HG02588 (cell line): Measurements from ENCODE around the gene TMEM184B.

Experiments
- ATAC-seq: cut with Tn5 transposase; IDR thresholded peaks from one replicate; pipeline ENCODE4 v1.9.1; 2021; ENCODE audit warnings: mild to moderate bottlenecking, moderate library complexity; ENCODE audit not compliant: unreplicated experiment

Gene TMEM184B

GRCh38 chr22:38207898-38208432 is 64.8 kb downstream of the TMEM184B start:
- ATAC-seq, result no peak

- ATAC-seq, result no peak
Observed at GRCh38 chr22:38205261-38206128, 67.3 kb downstream of the TMEM184B start.

GRCh38 chr22:38204784-38205183 is 68.0 kb downstream of the TMEM184B start:
- no peak for ATAC-seq

GRCh38 chr22:38203855-38204514 is 68.8 kb downstream of the TMEM184B start:
- ATAC-seq, result no peak

- ATAC-seq, result no peak
Observed at GRCh38 chr22:38203090-38203810, 69.6 kb downstream of the TMEM184B start.

- peak; percentile 26 for ATAC-seq
Observed at GRCh38 chr22:38202437-38203089, 70.2 kb downstream of the TMEM184B start.

GRCh38 chr22:38201711-38202436 is 70.9 kb downstream of the TMEM184B start, which contains the start of gene MAFF:
TSS of gene MAFF (plus strand) at chr22:38201994. CDS start at chr22:38213854, 11,860 bp downstream.
- ATAC-seq, result peak; percentile 54

GRCh38 chr22:38201371-38201710 is 71.5 kb downstream of the TMEM184B start:
- no peak for ATAC-seq

- no peak for ATAC-seq
Observed at GRCh38 chr22:38199826-38200559, 72.8 kb downstream of the TMEM184B start.

GRCh38 chr22:38196791-38197419 is 75.9 kb downstream of the TMEM184B start:
- no peak for ATAC-seq

GRCh38 chr22:38193580-38193979 is 79.2 kb downstream of the TMEM184B start:
- no peak for ATAC-seq

GRCh38 chr22:38192475-38192863 is 80.3 kb downstream of the TMEM184B start:
- ATAC-seq, result no peak

GRCh38 chr22:38191731-38192474 is 80.9 kb downstream of the TMEM184B start:
- no peak for ATAC-seq

- no peak for ATAC-seq
Observed at GRCh38 chr22:38191055-38191454, 81.8 kb downstream of the TMEM184B start.

- no peak for ATAC-seq
Observed at GRCh38 chr22:38190581-38190980, 82.2 kb downstream of the TMEM184B start.

GRCh38 chr22:38189104-38189503 is 83.7 kb downstream of the TMEM184B start:
- no peak for ATAC-seq

- ATAC-seq, result no peak
Observed at GRCh38 chr22:38187413-38188212, 85.2 kb downstream of the TMEM184B start.
